ENCODE data around the gene PAM.
"Not testable (repeated sequence)": the region's sequence is repeated elsewhere in the genome, so short reads cannot be mapped to it uniquely, and the experiment has no call there.

Gene PAM

GRCh38 chr5:103003872-103004271 is 248.8 kb downstream of the PAM start:
- ATAC-seq: no peak

GRCh38 chr5:103005276-103005675 is 250.2 kb downstream of the PAM start:
- no peak for ATAC-seq

- ATAC-seq: no peak
Observed at GRCh38 chr5:103006921-103007320, 251.8 kb downstream of the PAM start.

GRCh38 chr5:103010168-103010567 is 255.1 kb downstream of the PAM start:
- ATAC-seq: no peak

- ATAC-seq: no peak
Observed at GRCh38 chr5:103013933-103014552, 258.9 kb downstream of the PAM start.

GRCh38 chr5:103014983-103015382 is 259.9 kb downstream of the PAM start:
- no peak for ATAC-seq

GRCh38 chr5:103016167-103016566 is 261.1 kb downstream of the PAM start:
- ATAC-seq: no peak

GRCh38 chr5:103019804-103020203 is 264.7 kb downstream of the PAM start:
- no peak for ATAC-seq

- ATAC-seq: no peak
Observed at GRCh38 chr5:103021314-103021713, 266.2 kb downstream of the PAM start.

GRCh38 chr5:103027267-103027666 is 272.2 kb downstream of the PAM start:
- ATAC-seq: no peak

GRCh38 chr5:103031607-103032006 is 276.5 kb downstream of the PAM start:
- ATAC-seq: no peak

- no peak for ATAC-seq
Observed at GRCh38 chr5:103033696-103034095, 278.6 kb downstream of the PAM start.

- ATAC-seq: no peak
Observed at GRCh38 chr5:103034662-103035392, 279.7 kb downstream of the PAM start.

GRCh38 chr5:103035701-103036100 is 280.6 kb downstream of the PAM start:
- no peak for ATAC-seq

GRCh38 chr5:103036601-103037000 is 281.5 kb downstream of the PAM start:
- no peak for ATAC-seq

GRCh38 chr5:103037673-103038455 is 282.8 kb downstream of the PAM start:
- ATAC-seq: no peak

GRCh38 chr5:103041071-103041676 is 286.1 kb downstream of the PAM start:
- ATAC-seq: no peak

- ATAC-seq: not testable (repeated sequence)
Observed at GRCh38 chr5:103046706-103047105, 291.6 kb downstream of the PAM start.

GRCh38 chr5:103057208-103058130 is 302.4 kb downstream of the PAM start:
- no peak for ATAC-seq

GRCh38 chr5:103059525-103059924 is 304.4 kb downstream of the PAM start:
- ATAC-seq: no peak

- ATAC-seq: no peak
Observed at GRCh38 chr5:103060424-103060954, 305.4 kb downstream of the PAM start.

GRCh38 chr5:103066326-103066725 is 311.2 kb downstream of the PAM start:
- no peak for ATAC-seq
